Measurements from ENCODE around the gene OR1I1. TPM values are rescaled to one million over a fixed set of nuclear protein-coding genes. Genes with fewer than 3 reads are reported as not detected.

OR1I1 gene
- total RNA-seq, 1 experiment from 2014 or later = not detected

DNA sequence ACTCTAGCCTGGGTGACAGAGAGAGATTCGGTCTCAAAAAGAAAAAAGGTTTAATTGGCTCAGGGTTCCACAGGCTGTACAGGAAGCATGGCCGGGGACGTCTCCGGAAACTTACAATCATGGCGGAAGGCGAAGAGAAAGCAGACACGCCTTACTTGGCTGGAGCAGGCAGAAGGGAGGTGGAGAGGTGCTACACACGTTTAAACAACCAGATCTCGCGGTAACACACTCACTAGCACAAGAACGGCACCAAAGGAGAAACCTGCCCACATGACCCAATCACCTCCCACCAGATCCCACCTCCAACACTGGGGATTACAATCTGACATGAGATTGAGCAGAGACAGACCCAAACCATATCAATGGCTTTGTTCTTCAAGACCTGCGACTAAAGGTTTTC is 20.0 kb upstream of the OR1I1 start:
- H3K9me2 ChIP-seq (ENCODE audit: insufficient read depth) = no peaks in the 10 kb centered on the region
- DNase-seq (ENCODE audit: low read depth, low spot score) = no peak
- no peaks in the 10 kb centered on the region for H3K4me1 ChIP-seq (ENCODE audit: control insufficient read depth in 1 of 2, insufficient read depth in 2 of 2, low read length in 2 of 2)
- ATAC-seq = no peak
- ChIA-PET RAD21 (ENCODE audit: low non-redundant PET in 1 of 2, low total read pairs in 2 of 2, uncharacterized antibody in 2 of 2, unreplicated experiment in 2 of 2) (no interaction called here), POLR2A (no interaction called here), CTCF (no interaction called here)
- H3K79me2 ChIP-seq (ENCODE audit: insufficient read depth, low read length) = no peaks in the 10 kb centered on the region
- peaks cover 35% of the 10 kb centered on the region for H3K27me3 ChIP-seq (ENCODE audit: insufficient read depth, low read length)
- H3K36me3 ChIP-seq (ENCODE audit: control insufficient read depth in 1 of 2, insufficient read depth in 2 of 2, low read length in 2 of 2) = no peaks in the 10 kb centered on the region
- H3K9me3 ChIP-seq (ENCODE audit: control insufficient read depth in 1 of 2, insufficient read depth in 1 of 2, low read depth in 1 of 2, low read length in 2 of 2) = no peaks in the 10 kb centered on the region; a peak in 2 of 4 replicates
- no peak overlapping the region for H3K27ac ChIP-seq (ENCODE audit: low read depth, low read length)
- H4K20me1 ChIP-seq (ENCODE audit: insufficient read depth) = no peaks in the 10 kb centered on the region
- no peak overlapping the region for H2AFZ ChIP-seq (ENCODE audit: low read depth, low read length, poor library complexity, severe bottlenecking)
- intact Hi-C loops (cut with micrococcal nuclease) = no loop called here
- TF ChIP-seq FOSL1 (IDR thresholded peaks at IDR 0.05; ENCODE audit: low read depth) (no peak), POLR2AphosphoS5 (IDR thresholded peaks at IDR 0.05; ENCODE audit: low read depth, low read length) (no peak), SRF (IDR thresholded peaks at IDR 0.05; ENCODE audit: low read depth) (no peak), JUND (IDR thresholded peaks at IDR 0.05) (no peak), SIN3A (IDR thresholded peaks at IDR 0.05; ENCODE audit: low read depth) (no peak), CBX3 (IDR thresholded peaks at IDR 0.05; ENCODE audit: low read depth) (no peak), SP1 (IDR thresholded peaks at IDR 0.05; ENCODE audit: low read depth) (no peak), EZH2 (IDR thresholded peaks at IDR 0.05) (no peak), CEBPB (IDR thresholded peaks at IDR 0.05; ENCODE audit: low read depth) (no peak), TCF7L2 (IDR thresholded peaks at IDR 0.05; ENCODE audit: borderline replicate concordance, extremely low read depth, insufficient read depth, insufficient read length) (no peak), ELF1 (IDR thresholded peaks at IDR 0.05; ENCODE audit: borderline replicate concordance, low read depth) (no peak), YY1 (IDR thresholded peaks at IDR 0.05; ENCODE audit: extremely low read depth, insufficient replicate concordance, low read depth, low read length) (no peak), EGR1 (IDR thresholded peaks at IDR 0.05; ENCODE audit: low read depth) (no peak), EZH2phosphoT487 (IDR thresholded peaks at IDR 0.05; ENCODE audit: borderline replicate concordance) (no peak), RAD21 (IDR thresholded peaks at IDR 0.05; ENCODE audit: low read depth) (no peak), ZFX (IDR thresholded peaks at IDR 0.05) (no peak)
- TF ChIP-seq, protein P1, sequence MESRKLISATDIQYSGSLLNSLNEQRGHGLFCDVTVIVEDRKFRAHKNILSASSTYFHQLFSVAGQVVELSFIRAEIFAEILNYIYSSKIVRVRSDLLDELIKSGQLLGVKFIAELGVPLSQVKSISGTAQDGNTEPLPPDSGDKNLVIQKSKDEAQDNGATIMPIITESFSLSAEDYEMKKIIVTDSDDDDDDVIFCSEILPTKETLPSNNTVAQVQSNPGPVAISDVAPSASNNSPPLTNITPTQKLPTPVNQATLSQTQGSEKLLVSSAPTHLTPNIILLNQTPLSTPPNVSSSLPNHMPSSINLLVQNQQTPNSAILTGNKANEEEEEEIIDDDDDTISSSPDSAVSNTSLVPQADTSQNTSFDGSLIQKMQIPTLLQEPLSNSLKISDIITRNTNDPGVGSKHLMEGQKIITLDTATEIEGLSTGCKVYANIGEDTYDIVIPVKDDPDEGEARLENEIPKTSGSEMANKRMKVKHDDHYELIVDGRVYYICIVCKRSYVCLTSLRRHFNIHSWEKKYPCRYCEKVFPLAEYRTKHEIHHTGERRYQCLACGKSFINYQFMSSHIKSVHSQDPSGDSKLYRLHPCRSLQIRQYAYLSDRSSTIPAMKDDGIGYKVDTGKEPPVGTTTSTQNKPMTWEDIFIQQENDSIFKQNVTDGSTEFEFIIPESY (IDR thresholded peaks at IDR 0.05; ENCODE audit: extremely low read depth, insufficient replicate concordance, low read length) = no peak
- TF ChIP-seq, protein P2, sequence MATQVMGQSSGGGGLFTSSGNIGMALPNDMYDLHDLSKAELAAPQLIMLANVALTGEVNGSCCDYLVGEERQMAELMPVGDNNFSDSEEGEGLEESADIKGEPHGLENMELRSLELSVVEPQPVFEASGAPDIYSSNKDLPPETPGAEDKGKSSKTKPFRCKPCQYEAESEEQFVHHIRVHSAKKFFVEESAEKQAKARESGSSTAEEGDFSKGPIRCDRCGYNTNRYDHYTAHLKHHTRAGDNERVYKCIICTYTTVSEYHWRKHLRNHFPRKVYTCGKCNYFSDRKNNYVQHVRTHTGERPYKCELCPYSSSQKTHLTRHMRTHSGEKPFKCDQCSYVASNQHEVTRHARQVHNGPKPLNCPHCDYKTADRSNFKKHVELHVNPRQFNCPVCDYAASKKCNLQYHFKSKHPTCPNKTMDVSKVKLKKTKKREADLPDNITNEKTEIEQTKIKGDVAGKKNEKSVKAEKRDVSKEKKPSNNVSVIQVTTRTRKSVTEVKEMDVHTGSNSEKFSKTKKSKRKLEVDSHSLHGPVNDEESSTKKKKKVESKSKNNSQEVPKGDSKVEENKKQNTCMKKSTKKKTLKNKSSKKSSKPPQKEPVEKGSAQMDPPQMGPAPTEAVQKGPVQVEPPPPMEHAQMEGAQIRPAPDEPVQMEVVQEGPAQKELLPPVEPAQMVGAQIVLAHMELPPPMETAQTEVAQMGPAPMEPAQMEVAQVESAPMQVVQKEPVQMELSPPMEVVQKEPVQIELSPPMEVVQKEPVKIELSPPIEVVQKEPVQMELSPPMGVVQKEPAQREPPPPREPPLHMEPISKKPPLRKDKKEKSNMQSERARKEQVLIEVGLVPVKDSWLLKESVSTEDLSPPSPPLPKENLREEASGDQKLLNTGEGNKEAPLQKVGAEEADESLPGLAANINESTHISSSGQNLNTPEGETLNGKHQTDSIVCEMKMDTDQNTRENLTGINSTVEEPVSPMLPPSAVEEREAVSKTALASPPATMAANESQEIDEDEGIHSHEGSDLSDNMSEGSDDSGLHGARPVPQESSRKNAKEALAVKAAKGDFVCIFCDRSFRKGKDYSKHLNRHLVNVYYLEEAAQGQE (IDR thresholded peaks at IDR 0.05; ENCODE audit: low read depth) = no peak
- TF ChIP-seq, protein P3, sequence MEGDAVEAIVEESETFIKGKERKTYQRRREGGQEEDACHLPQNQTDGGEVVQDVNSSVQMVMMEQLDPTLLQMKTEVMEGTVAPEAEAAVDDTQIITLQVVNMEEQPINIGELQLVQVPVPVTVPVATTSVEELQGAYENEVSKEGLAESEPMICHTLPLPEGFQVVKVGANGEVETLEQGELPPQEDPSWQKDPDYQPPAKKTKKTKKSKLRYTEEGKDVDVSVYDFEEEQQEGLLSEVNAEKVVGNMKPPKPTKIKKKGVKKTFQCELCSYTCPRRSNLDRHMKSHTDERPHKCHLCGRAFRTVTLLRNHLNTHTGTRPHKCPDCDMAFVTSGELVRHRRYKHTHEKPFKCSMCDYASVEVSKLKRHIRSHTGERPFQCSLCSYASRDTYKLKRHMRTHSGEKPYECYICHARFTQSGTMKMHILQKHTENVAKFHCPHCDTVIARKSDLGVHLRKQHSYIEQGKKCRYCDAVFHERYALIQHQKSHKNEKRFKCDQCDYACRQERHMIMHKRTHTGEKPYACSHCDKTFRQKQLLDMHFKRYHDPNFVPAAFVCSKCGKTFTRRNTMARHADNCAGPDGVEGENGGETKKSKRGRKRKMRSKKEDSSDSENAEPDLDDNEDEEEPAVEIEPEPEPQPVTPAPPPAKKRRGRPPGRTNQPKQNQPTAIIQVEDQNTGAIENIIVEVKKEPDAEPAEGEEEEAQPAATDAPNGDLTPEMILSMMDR (IDR thresholded peaks at IDR 0.05 in 2 of 3, conservative IDR thresholded peaks at IDR 0.05 in 1 of 3; ENCODE audit: borderline replicate concordance in 1 of 3, insufficient read depth in 1 of 3, low read depth in 2 of 3, low read length in 2 of 3) = no peak
- TF ChIP-seq, protein P4, sequence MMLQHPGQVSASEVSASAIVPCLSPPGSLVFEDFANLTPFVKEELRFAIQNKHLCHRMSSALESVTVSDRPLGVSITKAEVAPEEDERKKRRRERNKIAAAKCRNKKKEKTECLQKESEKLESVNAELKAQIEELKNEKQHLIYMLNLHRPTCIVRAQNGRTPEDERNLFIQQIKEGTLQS (IDR thresholded peaks at IDR 0.05) = no peak
- H3K4me3 ChIP-seq (replicated peaks in 1 of 2; ENCODE audit: low read depth in 1 of 2, low read length in 2 of 2) = no peak overlapping the region
- no TSS peak for BruUV-seq (replicated peaks)
- H3K4me2 ChIP-seq (ENCODE audit: low read length) = no peak overlapping the region
- no peak overlapping the region for H3K9ac ChIP-seq (ENCODE audit: low read length)

All from HCT116 (cell line).